Activated CD8-positive, alpha-beta T cell treated with anti-CD3 and anti-CD28 coated beads, Interleukin-2, amount 10 ng/mL, durations not matched to agents 7 days and 5 days (primary cell): ENCODE measurements around the gene APELA. TPM values are rescaled to one million over a fixed set of nuclear protein-coding genes. Genes with fewer than 3 reads are reported as not detected.
"Not testable (repeated sequence)": the region's sequence is repeated elsewhere in the genome, so short reads cannot be mapped to it uniquely, and the experiment has no call there.

Experiments
- ATAC-seq: fragments of 150-1000 bp; cut with Tn5 transposase; one replicate; pipeline ENCODE4 v1.10.0; 2021; ENCODE audit warnings: moderate library complexity
- CTCF ChIA-PET: fragments of 350-600 bp; sonication (Branson Sonifier 250); formaldehyde crosslinking; loops from one replicate; lab custom pipeline; 2021; ENCODE audit warnings: antibody characterized with exemption; lab: Charles Lee
- POLR2A ChIA-PET: fragments of 350-600 bp; sonication (Branson Sonifier 250); formaldehyde crosslinking; loops from one replicate; lab custom pipeline; 2021; ENCODE audit warnings: antibody characterized with exemption; lab: Charles Lee
- DNase-seq: peaks from one replicate; pipeline ENCODE4 v3.0.0-alpha.2; 2020
- H3K27ac Mint-ChIP-seq: one replicate; pipeline ENCODE4 v1.8.0; 2021; ENCODE audit warnings: mild to moderate bottlenecking, mixed read lengths
- H3K27me3 Mint-ChIP-seq: one replicate; pipeline ENCODE4 v1.8.0; 2021; ENCODE audit warnings: low read depth, mixed read lengths
- H3K36me3 Mint-ChIP-seq: one replicate; pipeline ENCODE4 v1.8.0; 2021; ENCODE audit warnings: low read depth, mixed read lengths
- H3K4me1 Mint-ChIP-seq: one replicate; pipeline ENCODE4 v1.8.0; 2021; ENCODE audit warnings: low read depth, mixed read lengths
- H3K4me3 Mint-ChIP-seq: one replicate; pipeline ENCODE4 v1.8.0; 2021; ENCODE audit warnings: mild to moderate bottlenecking, mixed read lengths
- H3K9me3 Mint-ChIP-seq: one replicate; pipeline ENCODE4 v1.8.0; 2022; ENCODE audit warnings: mixed read lengths; ENCODE audit not compliant: insufficient read depth
- total RNA-seq, 2 experiments: library from RNA; stranded (reverse); gene quantifications; one replicate each; pipeline ENCODE4 v1.2.3, GENCODE V29; 2021

Gene APELA
- total RNA-seq, 2 experiments from 2014 or later = not detected

- POLR2A ChIA-PET = no interaction called here
- Mint-ChIP-seq H3K9me3 (no peaks in the 10 kb centered on the region), H3K36me3 (no peaks in the 10 kb centered on the region), H3K27ac (no peak overlapping the region), H3K4me3 (no peak overlapping the region), H3K27me3 (no peaks in the 10 kb centered on the region), H3K4me1 (no peaks in the 10 kb centered on the region)
- no peak for DNase-seq
- CTCF ChIA-PET = no interaction called here
- no peak for ATAC-seq
Measured at GRCh38 chr4:164930647-164931046, 53.7 kb downstream of the APELA start.

GRCh38 chr4:164931551-164932324, 54.8 kb downstream of the APELA start:
- ChIA-PET POLR2A (no interaction called here), CTCF (no interaction called here)
- DNase-seq (no peak), ATAC-seq (no peak)
- no peaks in the 10 kb centered on the region for H3K36me3 Mint-ChIP-seq
- H3K27me3 Mint-ChIP-seq = no peaks in the 10 kb centered on the region
- H3K4me3 Mint-ChIP-seq = no peak overlapping the region
- no peaks in the 10 kb centered on the region for H3K9me3 Mint-ChIP-seq
- no peaks in the 10 kb centered on the region for H3K4me1 Mint-ChIP-seq
- H3K27ac Mint-ChIP-seq = no peak overlapping the region

- ATAC-seq = no peak
- Mint-ChIP-seq H3K4me3 (no peak overlapping the region), H3K4me1 (no peaks in the 10 kb centered on the region), H3K36me3 (no peaks in the 10 kb centered on the region), H3K27me3 (no peaks in the 10 kb centered on the region), H3K9me3 (no peaks in the 10 kb centered on the region), H3K27ac (no peak overlapping the region)
- ChIA-PET CTCF (no interaction called here), POLR2A (no interaction called here)
- no peak for DNase-seq
Measured at GRCh38 chr4:164933244-164933643, 56.3 kb downstream of the APELA start.

GRCh38 chr4:164935363-164935762, 58.4 kb downstream of the APELA start:
- POLR2A ChIA-PET = no interaction called here
- ATAC-seq = no peak
- DNase-seq = no peak
- Mint-ChIP-seq H3K4me3 (no peak overlapping the region), H3K9me3 (no peaks in the 10 kb centered on the region), H3K27me3 (peaks cover 4% of the 10 kb centered on the region), H3K4me1 (no peaks in the 10 kb centered on the region), H3K36me3 (no peaks in the 10 kb centered on the region), H3K27ac (no peak overlapping the region)
- CTCF ChIA-PET = interaction anchor here (1.1 to 1.2 kb wide), 2 partner anchors 12 to 178 kb away, joined by 3 read pairs; no protein-coding TSS in a partner anchor

GRCh38 chr4:164935865-164936606, 59.1 kb downstream of the APELA start:
- H3K9me3 Mint-ChIP-seq, H3K27me3 Mint-ChIP-seq, H3K4me3 Mint-ChIP-seq, H3K36me3 Mint-ChIP-seq, DNase-seq, POLR2A ChIA-PET, H3K27ac Mint-ChIP-seq, H3K4me1 Mint-ChIP-seq, ATAC-seq: not testable (repeated sequence)
- CTCF ChIA-PET = interaction anchor here (1.1 to 1.2 kb wide), 2 partner anchors 11 to 177 kb away, joined by 3 read pairs; no protein-coding TSS in a partner anchor

GRCh38 chr4:164937576-164938270, 60.7 kb downstream of the APELA start:
- DNase-seq (no peak), ATAC-seq (no peak)
- Mint-ChIP-seq H3K27me3 (peaks cover 4% of the 10 kb centered on the region), H3K4me1 (no peaks in the 10 kb centered on the region), H3K9me3 (no peaks in the 10 kb centered on the region), H3K4me3 (no peak overlapping the region), H3K36me3 (no peaks in the 10 kb centered on the region), H3K27ac (no peak overlapping the region)
- CTCF ChIA-PET = no interaction called here
- POLR2A ChIA-PET = no interaction called here

GRCh38 chr4:164943192-164943591, 66.2 kb downstream of the APELA start:
- Mint-ChIP-seq H3K4me1 (no peaks in the 10 kb centered on the region), H3K27ac (no peak overlapping the region), H3K27me3 (peaks cover 4% of the 10 kb centered on the region), H3K4me3 (no peak overlapping the region), H3K36me3 (no peaks in the 10 kb centered on the region), H3K9me3 (no peaks in the 10 kb centered on the region)
- POLR2A ChIA-PET = no interaction called here
- no peak for DNase-seq
- ATAC-seq = no peak
- CTCF ChIA-PET = no interaction called here

GRCh38 chr4:164945146-164945545, 68.2 kb downstream of the APELA start:
- Mint-ChIP-seq H3K4me1 (no peaks in the 10 kb centered on the region), H3K27ac (no peak overlapping the region), H3K36me3 (no peaks in the 10 kb centered on the region), H3K9me3 (no peaks in the 10 kb centered on the region), H3K27me3 (peaks cover under 1% of the 10 kb centered on the region), H3K4me3 (no peak overlapping the region)
- ATAC-seq (no peak), DNase-seq (no peak)
- POLR2A ChIA-PET = no interaction called here
- CTCF ChIA-PET = no interaction called here

- Mint-ChIP-seq H3K9me3 (no peaks in the 10 kb centered on the region), H3K27ac (no peak overlapping the region), H3K36me3 (no peaks in the 10 kb centered on the region), H3K4me1 (no peaks in the 10 kb centered on the region), H3K27me3 (peaks cover 5% of the 10 kb centered on the region), H3K4me3 (no peak overlapping the region)
- no peak for DNase-seq
- ChIA-PET CTCF (interaction anchor here (1.1 kb wide), 1 partner anchor 12 kb away, joined by 3 read pairs; no protein-coding TSS in a partner anchor), POLR2A (no interaction called here)
- no peak for ATAC-seq
Measured at GRCh38 chr4:164946810-164947209, 69.8 kb downstream of the APELA start.

Other genes with a start within 250 kb of the APELA start
- not detected for gene SMIM31, start 123.0 kb upstream of the APELA start, total RNA-seq
- gene TRIM61, start 100.5 kb downstream of the APELA start, total RNA-seq = 1 to 10 TPM; 1.0 to 1.8 TPM
- not detected for gene TRIM60, start 154.8 kb downstream of the APELA start, total RNA-seq
- gene TRIM75, start 176.7 kb downstream of the APELA start, total RNA-seq = not detected
- 1 to 10 TPM; 6.7 to 8.4 TPM for gene TMEM192, start 235.7 kb downstream of the APELA start, total RNA-seq